GM04504 (cell line): Measurements from ENCODE around the gene DSTYK.
"Not testable (repeated sequence)": the region's sequence is repeated elsewhere in the genome, so short reads cannot be mapped to it uniquely, and the experiment has no call there.

Experiments used
- DNase-seq: peaks from one replicate; pipeline ENCODE4 v3.0.0-alpha.2; 2012; ENCODE audit warnings: low read depth

DSTYK gene

DNA sequence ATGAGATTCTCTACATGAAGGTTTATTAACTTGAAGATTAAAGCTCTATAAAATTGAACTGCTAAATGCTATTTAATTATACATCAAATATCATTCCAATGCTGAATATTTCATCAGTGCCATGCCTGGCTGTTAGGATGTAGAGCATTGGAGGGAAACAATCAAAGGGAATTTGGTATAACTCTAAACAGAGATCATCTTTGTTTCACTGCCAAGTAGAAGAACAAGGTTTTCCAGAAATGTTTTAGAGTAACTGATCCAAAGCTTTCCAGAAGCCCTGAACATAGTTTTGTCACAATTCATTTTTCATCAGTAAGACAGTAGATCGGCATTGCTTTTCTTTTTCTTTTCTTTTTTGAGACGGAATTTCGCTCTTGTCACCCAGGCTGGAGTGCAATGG is 5.9 kb upstream of the DSTYK start:
- no peak for DNase-seq

- no peak for DNase-seq
Observed at GRCh38 chr1:205216588-205216987, 5.1 kb upstream of the DSTYK start.

DNA sequence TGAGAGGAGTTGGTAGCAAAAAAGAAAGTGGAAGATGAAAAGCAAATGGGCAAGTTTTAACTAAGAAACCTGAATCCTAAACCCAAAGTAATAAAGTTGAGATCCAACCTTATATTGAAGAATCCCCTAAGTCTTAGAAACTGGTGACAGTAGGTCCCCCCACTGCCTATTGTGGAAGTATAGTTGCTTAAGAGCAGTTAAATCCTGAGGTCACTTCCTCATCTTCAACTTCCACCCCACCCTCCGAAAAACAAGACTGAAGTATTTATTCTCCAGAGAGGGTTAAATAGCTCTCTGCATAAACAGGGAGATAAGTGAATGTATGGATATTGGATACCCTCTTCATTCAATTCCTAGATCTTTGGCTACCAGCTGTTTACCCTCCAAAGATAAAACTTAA is 3.3 kb upstream of the DSTYK start:
- DNase-seq: no peak

DNA sequence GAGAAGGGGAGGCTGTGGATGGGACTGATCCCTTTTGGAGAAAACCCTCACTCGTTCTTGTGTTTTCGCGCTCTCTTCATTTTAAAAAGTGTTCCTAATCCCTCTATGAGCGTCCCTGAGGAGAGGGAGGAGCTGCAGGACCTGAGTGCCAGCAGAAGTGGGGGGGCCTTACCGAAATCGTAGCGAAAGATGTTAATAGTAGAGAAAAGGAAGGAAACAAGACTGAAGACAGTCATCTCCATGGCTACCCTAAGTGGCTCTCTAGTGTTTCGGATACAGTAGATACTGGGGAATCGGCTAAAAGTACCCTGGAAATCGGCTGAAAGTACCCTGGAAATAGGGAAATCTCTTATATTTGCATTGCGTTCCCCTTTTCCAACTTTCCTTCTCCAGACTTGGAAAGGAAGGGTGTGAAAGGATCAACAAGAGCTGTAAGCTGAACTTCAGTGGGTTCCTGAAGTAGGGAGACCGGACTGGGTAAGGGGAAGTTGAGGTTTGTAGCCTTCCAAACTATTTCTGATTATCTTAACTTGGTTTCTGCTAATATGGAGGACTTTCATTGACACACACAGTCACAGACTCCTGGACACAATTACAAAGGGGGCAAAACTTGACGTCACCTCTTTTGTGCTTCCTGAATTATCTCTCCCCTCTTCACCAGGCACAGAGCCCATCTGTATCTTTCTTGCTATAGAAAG is 486 bp upstream of the DSTYK start:
- DNase-seq: no peak

DNA sequence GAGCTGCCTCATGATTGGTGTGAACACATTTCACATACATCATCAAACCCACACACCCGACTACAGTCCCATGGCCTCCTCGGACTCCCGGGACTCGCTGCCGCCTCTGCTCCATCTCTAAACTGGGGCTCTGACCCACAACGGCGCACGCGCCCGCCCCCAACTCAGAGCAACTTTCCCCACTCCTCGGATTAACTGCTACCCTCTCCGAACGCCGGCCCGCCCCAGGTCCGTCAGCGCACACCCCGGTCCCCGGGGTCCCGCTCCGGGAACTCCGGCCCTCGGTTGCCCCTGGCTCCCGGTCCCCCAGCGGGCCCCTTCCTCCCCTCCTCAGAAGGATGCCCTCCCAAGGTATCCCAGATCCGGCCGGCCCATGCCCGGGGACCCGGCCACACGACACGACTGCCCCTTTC is 740 bp downstream of the DSTYK start:
- no peak for DNase-seq

GRCh38 chr1:205208811-205209210 is 2.7 kb downstream of the DSTYK start:
- DNase-seq: no peak

- no peak for DNase-seq
Observed at GRCh38 chr1:205205055-205205454, 6.4 kb downstream of the DSTYK start.

DNA sequence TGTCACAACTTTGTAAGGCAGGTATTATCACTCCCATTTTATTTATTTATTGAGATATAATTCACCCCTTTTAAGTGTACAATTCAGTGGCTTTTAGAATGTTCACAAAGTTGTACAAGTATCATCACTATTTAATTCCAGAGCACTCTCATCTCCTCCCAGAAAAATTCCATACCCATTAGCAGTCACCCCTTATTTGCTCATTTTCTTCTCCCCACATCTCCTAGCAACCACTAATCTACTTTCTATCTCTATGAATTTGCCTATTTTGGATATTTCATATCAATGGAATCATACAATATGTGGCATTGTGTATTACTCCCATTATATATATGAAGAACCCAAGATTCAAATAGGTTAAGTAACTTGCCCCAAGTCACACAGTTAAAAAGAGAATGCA is 7.0 kb downstream of the DSTYK start:
- DNase-seq: no peak

- DNase-seq: no peak
Observed at GRCh38 chr1:205199931-205200299, 11.6 kb downstream of the DSTYK start.

DNA sequence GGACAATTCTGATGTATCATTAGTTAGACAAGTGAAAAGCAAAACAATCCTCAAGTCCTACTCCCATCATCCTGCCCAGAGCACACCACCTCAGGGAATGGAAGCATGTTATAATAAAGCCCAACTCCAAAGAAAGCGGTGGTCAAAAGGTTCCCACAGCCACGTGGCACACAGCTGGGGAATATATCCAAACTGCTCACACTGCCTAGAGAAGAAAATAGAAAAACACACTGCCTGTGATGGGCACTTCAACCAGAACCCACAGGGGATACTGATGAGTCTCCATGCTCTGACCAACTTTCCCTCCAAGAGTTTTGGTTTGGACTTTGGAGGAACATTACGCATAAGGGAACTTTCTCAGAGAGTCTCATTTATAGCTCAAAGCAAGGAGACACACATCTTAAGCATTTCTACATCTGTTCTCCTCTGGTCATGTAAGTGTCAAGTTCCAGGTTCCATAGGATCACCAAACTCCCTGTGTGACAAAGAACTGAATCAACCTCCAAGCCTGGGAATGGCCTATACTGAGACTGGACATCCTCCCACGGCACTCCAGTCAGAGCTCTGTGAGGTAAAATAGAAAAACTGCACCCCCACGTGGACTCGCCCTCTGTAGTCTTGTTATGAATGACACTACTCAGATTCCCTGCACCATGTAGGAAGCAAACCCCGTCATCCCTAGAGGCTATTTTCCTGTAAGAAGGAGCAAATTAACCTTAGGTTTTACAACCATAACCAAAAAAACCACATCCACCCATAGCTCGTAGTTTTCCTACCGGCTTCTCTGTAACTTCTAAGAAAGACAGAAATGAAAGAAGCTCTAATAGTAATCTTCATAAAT is 12.2 kb downstream of the DSTYK start:
- no peak for DNase-seq

DNA sequence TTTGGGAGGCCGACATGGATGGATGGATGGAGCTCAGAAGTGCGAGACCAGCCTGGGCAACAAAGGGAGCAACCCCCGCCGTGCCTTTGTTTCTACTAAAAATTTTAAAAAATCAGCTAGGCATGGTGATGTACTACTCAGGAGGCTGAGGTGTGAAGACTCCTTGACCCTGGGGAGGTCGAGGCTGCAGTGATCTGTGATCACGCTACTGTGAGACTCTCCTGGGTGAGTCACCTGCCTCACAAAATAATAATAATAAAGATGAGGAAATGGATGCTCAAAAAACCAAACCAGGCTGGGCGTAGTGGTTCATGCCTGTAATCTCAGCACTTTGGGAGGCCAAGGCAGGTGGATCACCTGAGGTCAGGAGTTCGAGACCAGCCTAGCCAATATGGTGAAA is 19.2 kb downstream of the DSTYK start:
- no peak for DNase-seq

DNA sequence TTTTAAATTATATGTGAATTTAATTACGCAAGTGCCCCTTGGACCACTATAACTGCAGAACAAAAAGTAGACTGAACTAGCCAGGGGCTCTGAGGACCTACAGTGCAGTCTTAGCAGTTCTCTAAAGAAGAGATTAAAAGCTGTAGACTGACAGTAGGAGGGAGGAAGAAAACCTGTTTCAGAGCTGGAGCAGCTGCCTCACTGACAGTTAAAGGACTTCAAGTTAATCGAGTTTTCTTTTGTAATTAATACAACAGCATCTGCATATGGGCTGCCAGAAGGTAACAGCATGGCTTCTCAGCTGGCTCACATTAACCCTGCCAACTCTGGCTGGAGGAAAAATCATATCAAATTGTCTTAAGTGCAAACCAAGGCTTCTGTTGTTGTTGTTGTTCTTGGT is 19.9 kb downstream of the DSTYK start:
- no peak for DNase-seq

DNA sequence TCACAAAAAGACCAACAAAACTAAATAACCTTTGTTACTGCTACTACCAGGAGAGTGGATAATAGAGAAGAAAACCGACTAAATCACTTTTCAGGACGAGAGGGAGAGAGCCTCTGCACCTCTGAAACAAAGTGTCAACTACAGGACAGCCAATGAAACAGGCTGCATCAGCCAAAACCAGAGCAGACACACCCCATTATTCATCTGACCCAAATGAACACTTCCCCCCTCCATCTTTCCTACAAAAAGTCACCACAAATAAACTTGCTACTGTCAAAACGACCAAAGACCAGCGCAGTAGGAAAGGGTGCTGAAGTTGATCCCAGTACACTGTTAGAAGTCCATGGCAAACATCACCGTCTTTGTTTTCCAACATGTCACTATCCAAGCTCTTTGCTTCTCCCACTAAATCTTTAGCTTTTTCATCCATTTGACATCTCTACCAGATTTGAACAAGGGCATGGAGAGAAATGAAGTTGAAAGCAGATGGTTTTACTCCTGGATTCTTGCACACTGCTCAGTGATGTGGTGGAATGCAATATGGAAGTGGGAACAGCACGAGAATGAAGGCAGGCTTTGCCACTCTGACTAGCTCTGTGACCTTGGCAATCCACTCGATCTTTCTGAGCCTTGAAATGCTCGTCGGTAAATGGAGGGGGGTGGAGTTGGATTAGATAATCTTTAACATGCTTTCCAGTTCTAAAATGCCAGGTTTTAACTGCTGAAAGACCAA is 20.5 kb downstream of the DSTYK start:
- no peak for DNase-seq

GRCh38 chr1:205189131-205189530 is 22.4 kb downstream of the DSTYK start:
- DNase-seq: no peak

GRCh38 chr1:205188596-205188995 is 22.9 kb downstream of the DSTYK start:
- no peak for DNase-seq

- no peak for DNase-seq
Observed at GRCh38 chr1:205188098-205188497, 23.4 kb downstream of the DSTYK start.

- DNase-seq: no peak
Observed at GRCh38 chr1:205187420-205187819, 24.1 kb downstream of the DSTYK start.

DNA sequence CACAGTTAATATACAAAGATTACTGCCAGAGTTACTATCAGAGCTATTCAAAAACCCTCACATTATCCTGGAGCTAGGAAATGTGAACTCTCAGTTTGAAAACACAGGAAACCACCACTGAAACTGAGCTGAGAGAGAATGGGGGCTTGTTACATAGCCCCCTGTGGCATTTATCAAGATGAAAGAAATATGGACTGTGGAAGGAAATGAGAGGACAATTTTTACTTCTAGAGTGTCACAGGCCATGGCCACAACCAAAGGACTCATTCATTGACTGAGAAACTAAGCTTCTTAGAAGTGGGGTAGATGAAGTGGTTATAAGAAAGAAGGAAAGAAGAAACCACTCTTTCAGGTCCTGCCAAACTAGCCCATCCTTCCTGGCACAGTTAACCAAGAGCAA is 25.3 kb downstream of the DSTYK start:
- DNase-seq: no peak

- DNase-seq: no peak
Observed at GRCh38 chr1:205183676-205184335, 27.7 kb downstream of the DSTYK start.

- no peak for DNase-seq
Observed at GRCh38 chr1:205182930-205183329, 28.6 kb downstream of the DSTYK start.

GRCh38 chr1:205180331-205180730 is 31.2 kb downstream of the DSTYK start:
- not testable (repeated sequence) for DNase-seq

DNA sequence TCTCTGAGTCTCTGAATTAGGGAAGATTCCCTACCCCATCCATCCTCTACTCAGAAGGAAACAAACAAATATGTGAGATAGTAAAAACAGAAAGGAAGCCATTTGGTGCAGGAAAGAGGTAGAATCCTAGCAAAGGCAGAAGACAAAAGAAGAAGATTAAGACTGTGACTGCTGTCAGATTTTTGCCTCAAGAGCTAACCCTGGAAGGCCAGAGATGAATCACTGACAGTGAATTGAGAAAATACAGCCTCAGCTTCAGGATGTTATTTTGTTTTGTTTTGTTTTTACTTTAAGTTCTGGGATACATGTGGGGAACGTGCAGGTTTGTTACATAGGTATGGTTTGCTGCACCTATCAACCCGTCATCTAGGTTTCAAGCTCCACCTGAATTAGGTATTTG is 31.7 kb downstream of the DSTYK start:
- DNase-seq: no peak
